ENCODE data around the gene ALCAM. TPM values are rescaled to one million over a fixed set of nuclear protein-coding genes. Genes with fewer than 3 reads are reported as not detected.

The ALCAM gene
- total and polyA plus RNA-seq, 2 donors (not counting 3 experiments of a cell fraction or from before 2014, with no cell fraction given): 46.3 to 118 TPM

- H3K36me3 ChIP-seq (ENCODE audit: control insufficient read depth in 2 of 2, extremely low read depth in 1 of 2, insufficient read depth in 2 of 2, low read length in 2 of 2): no peaks in the 10 kb centered on the region
- H3K9me1 ChIP-seq (replicated peaks; ENCODE audit: control insufficient read depth, extremely low read depth, insufficient read depth, low read length): no peaks in the 10 kb centered on the region
- H4K20me1 ChIP-seq (replicated peaks; ENCODE audit: control insufficient read depth, extremely low read depth, insufficient read depth, low read length): no peaks in the 10 kb centered on the region
- no peak overlapping the region for H3K27ac ChIP-seq (ENCODE audit: insufficient read depth, low read depth, low read length)
- H3K4me1 ChIP-seq (ENCODE audit: control insufficient read depth, extremely low read depth, insufficient read depth, low read length): peaks cover 3% of the 10 kb centered on the region
- H3K9me3 ChIP-seq (replicated peaks; ENCODE audit: control insufficient read depth, insufficient read depth, low read length): no peaks in the 10 kb centered on the region
- DNase-seq (ENCODE audit: low read depth, low spot score) (no peak), FAIRE-seq (no peak)
- H3K9ac ChIP-seq (replicated peaks; ENCODE audit: extremely low read depth, insufficient read depth, low read length): no peak overlapping the region
- CTCF ChIA-PET: interaction anchor here (1.5 to 3.4 kb wide), 3 partner anchors 9 to 1538 kb away, joined by 4 to 17 read pairs (median 5); no protein-coding TSS in a partner anchor
- intact Hi-C loops (cut with micrococcal nuclease): no loop called here
- H3K27me3 ChIP-seq (ENCODE audit: control insufficient read depth in 2 of 2, insufficient read depth in 2 of 2, low read length in 2 of 2): no peaks in the 10 kb centered on the region
- no TSS peak for BruUV-seq (replicated peaks)
- no peak overlapping the region for H3K4me3 ChIP-seq (replicated peaks in 1 of 3; ENCODE audit: insufficient read depth in 1 of 3, low read depth in 1 of 3, low read length in 3 of 3)
- TF ChIP-seq POLR2A (IDR thresholded peaks at IDR 0.05; ENCODE audit: low read depth, low read length) (no peak), MAX (IDR thresholded peaks at IDR 0.05; ENCODE audit: insufficient read depth, insufficient read length) (no peak), POLR2AphosphoS5 (IDR thresholded peaks at IDR 0.05; ENCODE audit: insufficient read depth, low read depth, low read length) (no peak), EZH2 (IDR thresholded peaks at IDR 0.05; ENCODE audit: borderline replicate concordance, low read depth, low read length, severe bottlenecking) (no peak), JUN (IDR thresholded peaks at IDR 0.05; ENCODE audit: borderline replicate concordance, insufficient read depth, insufficient read length, low read depth) (no peak), GATA2 (IDR thresholded peaks at IDR 0.05; ENCODE audit: insufficient read depth, insufficient read length, low read depth, low read length) (no peak), MYC (IDR thresholded peaks at IDR 0.05; ENCODE audit: low read depth, low read length) (no peak), CTCF (IDR thresholded peaks at IDR 0.05; ENCODE audit: extremely low read depth in 1 of 2, insufficient read depth in 1 of 2, low read depth in 1 of 2, low read length in 2 of 2) (no peak), FOS (IDR thresholded peaks at IDR 0.05; ENCODE audit: borderline replicate concordance, insufficient read depth, low read length) (no peak)
- no peak overlapping the region for H3K4me2 ChIP-seq (ENCODE audit: insufficient read depth, low read length)
- POLR2A ChIA-PET: no interaction called here
- H2AFZ ChIP-seq (ENCODE audit: low read depth, low read length): no peak overlapping the region
- dilution Hi-C loops (cut with MboI; ENCODE audit: extremely low pct_ligation_motif_present, low sequenced_read_pairs): no loop called here
- H3K79me2 ChIP-seq (ENCODE audit: control insufficient read depth, insufficient read depth, low read length): no peaks in the 10 kb centered on the region
Measured at GRCh38 chr3:105526360-105527111, 159.8 kb downstream of the ALCAM start.
